Measurements from ENCODE around the gene NUDC. TPM values are rescaled to one million over a fixed set of nuclear protein-coding genes. Genes with fewer than 3 reads are reported as not detected.
"Not testable (repeated sequence)": the region's sequence is repeated elsewhere in the genome, so short reads cannot be mapped to it uniquely, and the experiment has no call there.

The NUDC gene
- total RNA-seq, 1 experiment from 2014 or later, result 118 TPM

DNA sequence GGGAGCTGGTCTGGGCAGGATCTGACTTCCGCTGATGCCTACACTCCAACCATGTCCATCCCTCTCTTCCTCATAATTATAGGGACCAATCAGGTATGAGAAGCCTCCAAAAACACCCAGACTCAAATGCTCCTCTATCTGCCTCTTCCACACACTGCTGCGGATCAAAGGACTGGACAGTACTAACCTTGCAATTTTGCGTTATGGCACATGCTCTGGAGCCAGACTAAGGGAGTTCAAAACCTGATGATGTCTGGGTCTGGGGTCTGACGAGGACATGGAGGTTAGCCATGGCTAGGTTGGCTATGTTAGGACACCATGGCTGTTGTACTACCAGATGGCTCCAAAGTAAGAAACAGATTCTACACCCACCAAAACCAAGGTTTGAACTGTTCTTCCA lies 41.8 kb upstream of the NUDC start:
- H3K27ac ChIP-seq (ENCODE audit: insufficient read length, low read depth, low read length), result no peak overlapping the region
- H2AFZ ChIP-seq (ENCODE audit: low read length), result no peak overlapping the region
- no peaks in the 10 kb centered on the region; the same call in 1 of the 2 replicates for H3K4me1 ChIP-seq (ENCODE audit: insufficient read depth, low read length)
- no peak for DNase-seq
- WGBS (ENCODE audit: extremely low coverage, insufficient read length, low lambda C conversion rate), result no CpG with 5 or more reads among the region's 4 CpGs
- H3K4ac ChIP-seq (ENCODE audit: low read depth, low read length), result no peak overlapping the region
- no peak overlapping the region for H3K23ac ChIP-seq (ENCODE audit: insufficient read length, low read depth, low read length)
- no peak overlapping the region for H3K56ac ChIP-seq (ENCODE audit: insufficient read length, low read depth, low read length)
- no peak overlapping the region for H3K9ac ChIP-seq (ENCODE audit: extremely low read depth, insufficient read length, low read length)
- no peak overlapping the region for H3K4me3 Mint-ChIP-seq
- H2BK12ac ChIP-seq (ENCODE audit: insufficient read length, low read depth, low read length), result no peak overlapping the region
- H3K27ac Mint-ChIP-seq, result no peak overlapping the region
- H3K14ac ChIP-seq (ENCODE audit: insufficient read depth, low read length), result no peak overlapping the region
- no peak overlapping the region for H4K91ac ChIP-seq (ENCODE audit: insufficient read length, low read depth, low read length)
- H3K27me3 ChIP-seq (ENCODE audit: insufficient read depth, low read length), result no peaks in the 10 kb centered on the region
- no peak overlapping the region for H2BK15ac ChIP-seq (ENCODE audit: low read depth, low read length)
- no peak overlapping the region for H2AK5ac ChIP-seq (ENCODE audit: insufficient read length, low read length)
- no peaks in the 10 kb centered on the region for H4K20me1 ChIP-seq (ENCODE audit: control insufficient read depth, insufficient read depth, insufficient read length)
- H2BK20ac ChIP-seq (ENCODE audit: low read depth, low read length, poor library complexity, severe bottlenecking), result no peak overlapping the region
- H3K18ac ChIP-seq (ENCODE audit: insufficient read length, low read depth, low read length), result no peak overlapping the region
- no peak overlapping the region for H3T11ph ChIP-seq (ENCODE audit: low read length)
- peaks cover 0 to 5% of the 10 kb centered on the region in 2 experiments; a peak in 2 of 4 replicates for H3K4me1 Mint-ChIP-seq
- H4K8ac ChIP-seq (replicated peaks; ENCODE audit: insufficient read length, low read depth, low read length), result no peak overlapping the region
- H3K79me1 ChIP-seq (ENCODE audit: insufficient read depth, low read depth, low read length, poor library complexity, severe bottlenecking), result no peaks in the 10 kb centered on the region
- H3K36me3 Mint-ChIP-seq (ENCODE audit: insufficient read depth in 1 of 3, low read depth in 3 of 3), result peaks cover 16 to 54% (median 43%) of the 10 kb centered on the region in 3 experiments; a peak in 6 of 7 replicates
- no peak overlapping the region for H2BK5ac ChIP-seq (ENCODE audit: insufficient read length, low read length)
- TF ChIP-seq, protein P1, sequence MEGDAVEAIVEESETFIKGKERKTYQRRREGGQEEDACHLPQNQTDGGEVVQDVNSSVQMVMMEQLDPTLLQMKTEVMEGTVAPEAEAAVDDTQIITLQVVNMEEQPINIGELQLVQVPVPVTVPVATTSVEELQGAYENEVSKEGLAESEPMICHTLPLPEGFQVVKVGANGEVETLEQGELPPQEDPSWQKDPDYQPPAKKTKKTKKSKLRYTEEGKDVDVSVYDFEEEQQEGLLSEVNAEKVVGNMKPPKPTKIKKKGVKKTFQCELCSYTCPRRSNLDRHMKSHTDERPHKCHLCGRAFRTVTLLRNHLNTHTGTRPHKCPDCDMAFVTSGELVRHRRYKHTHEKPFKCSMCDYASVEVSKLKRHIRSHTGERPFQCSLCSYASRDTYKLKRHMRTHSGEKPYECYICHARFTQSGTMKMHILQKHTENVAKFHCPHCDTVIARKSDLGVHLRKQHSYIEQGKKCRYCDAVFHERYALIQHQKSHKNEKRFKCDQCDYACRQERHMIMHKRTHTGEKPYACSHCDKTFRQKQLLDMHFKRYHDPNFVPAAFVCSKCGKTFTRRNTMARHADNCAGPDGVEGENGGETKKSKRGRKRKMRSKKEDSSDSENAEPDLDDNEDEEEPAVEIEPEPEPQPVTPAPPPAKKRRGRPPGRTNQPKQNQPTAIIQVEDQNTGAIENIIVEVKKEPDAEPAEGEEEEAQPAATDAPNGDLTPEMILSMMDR (conservative IDR thresholded peaks at IDR 0.05), result no peak
- H3K9me3 ChIP-seq (ENCODE audit: control insufficient read depth, low read depth, low read length), result no peaks in the 10 kb centered on the region
- no peaks in the 10 kb centered on the region for H3K79me2 ChIP-seq (ENCODE audit: insufficient read depth, low read length)
- no peak overlapping the region for H4K5ac ChIP-seq (ENCODE audit: insufficient read length, low read depth, low read length)
- no peaks in the 10 kb centered on the region for H3K9me3 Mint-ChIP-seq
- no peak overlapping the region for H3K4me2 ChIP-seq (ENCODE audit: insufficient read depth, insufficient read length, low read length)
- H2BK120ac ChIP-seq (ENCODE audit: low read depth, low read length, poor library complexity, severe bottlenecking), result no peak overlapping the region
- no peaks in the 10 kb centered on the region for H3K27me3 Mint-ChIP-seq (ENCODE audit: low read depth)
- no peaks in the 10 kb centered on the region for H3K23me2 ChIP-seq (ENCODE audit: insufficient read length, low read depth, low read length, poor library complexity, severe bottlenecking)

DNA sequence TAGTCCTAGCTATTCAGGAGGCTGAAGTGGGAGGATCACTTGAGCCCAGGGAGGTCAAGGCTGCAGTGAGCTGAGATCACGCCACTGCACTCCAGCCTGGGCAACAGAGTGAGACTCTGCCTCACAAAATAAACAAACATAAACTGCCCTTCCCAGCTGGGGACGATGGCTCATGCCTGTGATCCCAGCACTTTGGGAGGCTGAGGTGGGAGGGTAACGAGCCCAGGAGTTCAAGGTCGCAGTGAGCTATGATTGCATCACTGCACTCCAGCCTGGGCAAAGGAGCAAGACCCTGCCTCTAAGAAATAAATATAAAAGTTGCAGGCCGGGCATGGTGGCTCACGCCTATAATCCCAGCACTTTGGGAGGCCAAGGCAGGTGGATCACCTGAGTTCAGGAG lies 39.9 kb upstream of the NUDC start:
- not testable (repeated sequence) for H4K5ac ChIP-seq (ENCODE audit: insufficient read length, low read depth, low read length); H3K27me3 Mint-ChIP-seq (ENCODE audit: low read depth); H2BK5ac ChIP-seq (ENCODE audit: insufficient read length, low read length); H3K4me2 ChIP-seq (ENCODE audit: insufficient read depth, insufficient read length, low read length); H3K18ac ChIP-seq (ENCODE audit: insufficient read length, low read depth, low read length); H4K20me1 ChIP-seq (ENCODE audit: control insufficient read depth, insufficient read depth, insufficient read length); H3K4me3 Mint-ChIP-seq; H3K23ac ChIP-seq (ENCODE audit: insufficient read length, low read depth, low read length); H3K4ac ChIP-seq (ENCODE audit: low read depth, low read length); H4K91ac ChIP-seq (ENCODE audit: insufficient read length, low read depth, low read length); H4K8ac ChIP-seq (replicated peaks; ENCODE audit: insufficient read length, low read depth, low read length); H3K27ac ChIP-seq (ENCODE audit: insufficient read length, low read depth, low read length); H2BK12ac ChIP-seq (ENCODE audit: insufficient read length, low read depth, low read length); H3K4me1 Mint-ChIP-seq; H2BK120ac ChIP-seq (ENCODE audit: low read depth, low read length, poor library complexity, severe bottlenecking); H2AK5ac ChIP-seq (ENCODE audit: insufficient read length, low read length); H3K4me1 ChIP-seq (ENCODE audit: insufficient read depth, low read length); H3K9me3 ChIP-seq (ENCODE audit: control insufficient read depth, low read depth, low read length); H2AFZ ChIP-seq (ENCODE audit: low read length); H3K79me1 ChIP-seq (ENCODE audit: insufficient read depth, low read depth, low read length, poor library complexity, severe bottlenecking); H2BK20ac ChIP-seq (ENCODE audit: low read depth, low read length, poor library complexity, severe bottlenecking); H3K27ac Mint-ChIP-seq; H3K79me2 ChIP-seq (ENCODE audit: insufficient read depth, low read length); H3K14ac ChIP-seq (ENCODE audit: insufficient read depth, low read length); H3K27me3 ChIP-seq (ENCODE audit: insufficient read depth, low read length); H3K23me2 ChIP-seq (ENCODE audit: insufficient read length, low read depth, low read length, poor library complexity, severe bottlenecking); H3K9me3 Mint-ChIP-seq; H2BK15ac ChIP-seq (ENCODE audit: low read depth, low read length); H3K9ac ChIP-seq (ENCODE audit: extremely low read depth, insufficient read length, low read length); DNase-seq; H3K56ac ChIP-seq (ENCODE audit: insufficient read length, low read depth, low read length); H3T11ph ChIP-seq (ENCODE audit: low read length)
- no CpG with 5 or more reads among the region's 6 CpGs for WGBS (ENCODE audit: extremely low coverage, insufficient read length, low lambda C conversion rate)
- H3K36me3 Mint-ChIP-seq (ENCODE audit: insufficient read depth in 1 of 3, low read depth in 3 of 3), result peaks cover 24 to 69% (median 56%) of the 10 kb centered on the region in 3 experiments; a peak in 6 of 7 replicates
